Lower leg skin (tissue), 4 donors: ENCODE results near the gene KLKB1. TPM values are rescaled to one million over a fixed set of nuclear protein-coding genes. Genes with fewer than 3 reads are reported as not detected.

ENCODE experiments used
- DNase-seq, 2 donors: peaks; one replicate each; pipeline ENCODE4 v3.0.0-alpha.2; 2019; ENCODE audit warnings: low spot score in 2 of 2
- H3K4me3 ChIP-seq: fragments of 200-600 bp; sonication (generic); 2 replicates; pipeline ENCODE4 v1.5.1; 2017; ENCODE audit warnings: mild to moderate bottlenecking, low read depth; ENCODE audit not compliant: poor library complexity, severe bottlenecking
- CTCF ChIP-seq, 3 donors: fragments of 450-650 bp; IDR thresholded peaks; one replicate each; pipeline ENCODE4 v1.5.1; 2016; ENCODE audit warnings: antibody characterized with exemption in 3 of 3, mild to moderate bottlenecking in 3 of 3, moderate library complexity in 2 of 3
- POLR2A ChIP-seq, 2 donors: fragments of 450-650 bp; IDR thresholded peaks; one replicate each; pipeline ENCODE4 v1.6.1; 2016 to 2017; ENCODE audit warnings: antibody characterized with exemption in 2 of 2, mild to moderate bottlenecking in 1 of 2, moderate library complexity in 1 of 2
- WGBS, 2 donors: methylation state at CpG; one replicate each; pipeline ENCODE4 v1.1.5; 2018; 5-methylcytosine and 5-hydroxymethylcytosine counted together
- intact Hi-C: fragments of 100-400 bp; cut with DNase I; formaldehyde crosslinking; loops from one replicate; pipeline ENCODE4 v1.15.0; 2023; ENCODE audit warnings: low total_unique reads
- total RNA-seq, 4 donors: library from RNA; depleted of rRNA; stranded (reverse); fragments of >200 nt; gene quantifications; one replicate each; pipeline ENCODE4 v1.1.0, GENCODE V29; 2016

Gene KLKB1
- total RNA-seq, 4 donors from 2014 or later = 0.26 TPM; not detected in 3

DNA sequence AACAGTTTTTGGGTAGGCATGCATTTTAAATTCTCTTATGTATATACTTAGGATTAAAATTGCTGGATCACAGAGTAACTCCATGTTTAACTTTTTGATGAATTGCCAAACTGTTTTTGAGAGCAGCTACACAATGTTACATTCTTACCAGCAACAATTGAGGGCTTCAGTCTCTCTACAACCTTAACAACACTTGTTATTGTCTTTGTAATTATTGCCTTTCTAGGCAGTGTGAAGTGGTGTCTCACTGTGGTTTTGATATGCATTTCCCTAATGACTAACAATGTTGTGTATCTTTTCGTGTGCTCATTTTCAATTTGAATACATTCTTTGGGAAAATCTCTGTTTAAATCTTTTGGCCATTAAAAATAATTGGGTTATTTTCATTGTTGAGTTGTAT is 21.3 kb downstream of the KLKB1 start:
- intact Hi-C loops = no loop called here
- H3K4me3 ChIP-seq = no peak overlapping the region
- 47 to 55% methylated on average over 1 of the region's 1 CpG for WGBS, 2 donors
- TF ChIP-seq POLR2A (IDR thresholded peaks at IDR 0.05) (no peak), CTCF (IDR thresholded peaks at IDR 0.05) (no peak)
- no peak for DNase-seq

GRCh38 chr4:186249785-186250754 is 22.8 kb downstream of the KLKB1 start:
- DNase-seq = no peak
- no peak overlapping the region for H3K4me3 ChIP-seq
- WGBS, 2 donors = 60 to 64% methylated on average over 8 of the region's 8 CpGs
- TF ChIP-seq POLR2A (IDR thresholded peaks at IDR 0.05) (no peak), CTCF (IDR thresholded peaks at IDR 0.05) (no peak)
- intact Hi-C loops = no loop called here

- TF ChIP-seq CTCF (IDR thresholded peaks at IDR 0.05) (no peak), POLR2A (IDR thresholded peaks at IDR 0.05) (no peak)
- 56 to 63% methylated on average over 2 of the region's 2 CpGs for WGBS, 2 donors
Measured at GRCh38 chr4:186250760-186251159, 23.5 kb downstream of the KLKB1 start.

GRCh38 chr4:186255122-186255521 is 27.8 kb downstream of the KLKB1 start:
- no peak overlapping the region for H3K4me3 ChIP-seq
- TF ChIP-seq CTCF (IDR thresholded peaks at IDR 0.05) (no peak), POLR2A (IDR thresholded peaks at IDR 0.05) (no peak)
- intact Hi-C loops = no loop called here
- DNase-seq = no peak
- WGBS, 2 donors = 78 to 90% methylated on average over 3 of the region's 3 CpGs

More at GRCh38 chr4:186250760-186251159, 23.5 kb downstream of the KLKB1 start:
- intact Hi-C loops = no loop called here
- DNase-seq = no peak
- H3K4me3 ChIP-seq = no peak overlapping the region

DNA sequence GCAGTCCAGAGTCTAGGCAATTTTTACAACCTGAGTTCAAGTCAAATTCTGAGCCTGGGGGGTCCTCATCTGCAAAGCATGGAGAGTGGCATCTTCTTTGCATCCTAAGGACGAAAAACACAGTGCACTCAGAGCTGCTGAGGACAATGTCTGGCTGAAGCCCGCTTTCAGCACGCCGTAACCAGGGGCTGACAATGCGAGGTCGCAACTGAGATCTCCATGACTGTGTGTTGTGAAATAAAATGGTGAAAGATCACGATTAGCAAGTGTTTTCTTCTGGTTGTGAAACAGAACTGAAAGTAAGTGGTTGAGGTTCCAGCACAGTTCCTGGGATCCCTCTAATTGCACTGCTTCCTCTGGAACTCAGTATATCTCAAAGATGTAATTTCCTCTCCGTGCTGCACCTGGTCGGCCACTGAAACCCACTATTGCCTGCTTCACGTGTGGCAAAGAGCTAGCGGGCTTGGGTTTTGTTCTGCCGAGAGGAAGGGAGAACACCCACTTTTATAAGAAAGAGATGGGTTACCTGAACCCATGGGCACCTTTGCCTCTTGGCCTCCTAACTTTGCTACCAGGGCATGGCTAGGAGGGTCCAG is 31.0 kb downstream of the KLKB1 start:
- 88 to 92% methylated on average over 12 of the region's 12 CpGs for WGBS, 2 donors
- TF ChIP-seq CTCF (IDR thresholded peaks at IDR 0.05) (no peak), POLR2A (IDR thresholded peaks at IDR 0.05) (no peak)
- no peak for DNase-seq
- intact Hi-C loops = no loop called here
- H3K4me3 ChIP-seq = no peak overlapping the region
